ENCODE measurements around the gene CXCL16. TPM values are rescaled to one million over a fixed set of nuclear protein-coding genes. Genes with fewer than 3 reads are reported as not detected.

The CXCL16 gene
- total RNA-seq, 1 experiment from 2014 or later = 4.5 TPM

DNA sequence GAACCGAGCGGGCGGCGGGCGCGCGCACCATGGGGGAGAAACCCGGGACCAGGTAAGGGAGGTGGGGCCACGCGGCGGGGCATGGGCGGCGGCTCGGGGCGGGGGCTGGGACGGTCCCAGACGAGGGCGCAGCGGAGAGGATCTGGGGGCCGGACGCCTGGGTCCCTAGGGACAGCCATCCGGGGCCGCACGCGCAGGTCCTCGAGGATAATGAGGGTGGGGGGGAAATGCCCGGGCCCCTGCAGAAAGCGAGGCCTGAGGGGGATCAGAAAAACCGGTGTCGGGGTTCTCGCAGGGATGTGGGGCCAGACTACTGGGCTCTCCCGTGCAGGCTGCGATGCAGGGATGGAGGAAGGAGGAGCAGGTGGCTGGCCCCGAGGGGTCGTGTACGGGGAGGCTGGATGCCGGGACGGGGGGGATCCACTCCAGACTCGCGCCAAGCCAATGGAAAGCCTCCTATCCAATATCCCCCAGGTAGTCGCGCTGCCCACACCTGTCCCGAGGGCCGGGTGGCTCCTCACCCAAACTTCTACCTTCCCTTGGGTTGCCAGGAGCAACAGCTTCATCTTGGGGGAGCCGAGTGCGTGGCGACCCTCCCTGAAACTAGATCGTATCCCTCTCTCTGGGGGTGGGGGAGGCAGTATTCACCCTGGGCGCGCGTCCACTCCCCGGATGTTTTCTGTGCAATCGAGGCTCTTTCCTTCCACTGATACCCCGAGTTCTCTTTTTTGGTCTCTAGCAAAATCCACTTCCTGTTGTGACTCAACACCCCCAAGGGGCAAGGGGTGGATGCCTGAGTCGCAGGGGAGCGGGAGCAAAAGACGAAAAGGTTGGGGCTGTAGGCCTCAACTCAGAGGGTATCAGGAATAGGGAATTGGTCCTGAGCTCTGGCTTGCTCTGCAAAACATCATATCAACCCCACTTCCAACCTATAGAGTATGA is 28.8 kb downstream of the CXCL16 start:
- H3K27ac ChIP-seq (ENCODE audit: insufficient read length, low read depth, low read length) = no peak overlapping the region
- H3K23me2 ChIP-seq (ENCODE audit: insufficient read length, low read depth, low read length, poor library complexity, severe bottlenecking) = peaks cover 12% of the 10 kb centered on the region
- no peak overlapping the region for H2AFZ ChIP-seq (ENCODE audit: low read length)
- H3K79me2 ChIP-seq (ENCODE audit: insufficient read depth, low read length) = no peaks in the 10 kb centered on the region; the same call in 1 of the 2 replicates
- H2BK15ac ChIP-seq (ENCODE audit: low read depth, low read length) = no peak overlapping the region; the same call in 1 of the 2 replicates
- H3K4ac ChIP-seq (ENCODE audit: low read depth, low read length) = no peak overlapping the region
- no peaks in the 10 kb centered on the region for H3K9me3 ChIP-seq (ENCODE audit: control insufficient read depth, low read depth, low read length)
- no peak overlapping the region for H2BK20ac ChIP-seq (ENCODE audit: low read depth, low read length, poor library complexity, severe bottlenecking)
- H3K56ac ChIP-seq (ENCODE audit: insufficient read length, low read depth, low read length) = no peak overlapping the region
- no peak overlapping the region for H2BK5ac ChIP-seq (ENCODE audit: insufficient read length, low read length)
- TF ChIP-seq, protein P1, sequence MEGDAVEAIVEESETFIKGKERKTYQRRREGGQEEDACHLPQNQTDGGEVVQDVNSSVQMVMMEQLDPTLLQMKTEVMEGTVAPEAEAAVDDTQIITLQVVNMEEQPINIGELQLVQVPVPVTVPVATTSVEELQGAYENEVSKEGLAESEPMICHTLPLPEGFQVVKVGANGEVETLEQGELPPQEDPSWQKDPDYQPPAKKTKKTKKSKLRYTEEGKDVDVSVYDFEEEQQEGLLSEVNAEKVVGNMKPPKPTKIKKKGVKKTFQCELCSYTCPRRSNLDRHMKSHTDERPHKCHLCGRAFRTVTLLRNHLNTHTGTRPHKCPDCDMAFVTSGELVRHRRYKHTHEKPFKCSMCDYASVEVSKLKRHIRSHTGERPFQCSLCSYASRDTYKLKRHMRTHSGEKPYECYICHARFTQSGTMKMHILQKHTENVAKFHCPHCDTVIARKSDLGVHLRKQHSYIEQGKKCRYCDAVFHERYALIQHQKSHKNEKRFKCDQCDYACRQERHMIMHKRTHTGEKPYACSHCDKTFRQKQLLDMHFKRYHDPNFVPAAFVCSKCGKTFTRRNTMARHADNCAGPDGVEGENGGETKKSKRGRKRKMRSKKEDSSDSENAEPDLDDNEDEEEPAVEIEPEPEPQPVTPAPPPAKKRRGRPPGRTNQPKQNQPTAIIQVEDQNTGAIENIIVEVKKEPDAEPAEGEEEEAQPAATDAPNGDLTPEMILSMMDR (conservative IDR thresholded peaks at IDR 0.05) = no peak
- no peak overlapping the region for H2BK120ac ChIP-seq (ENCODE audit: low read depth, low read length, poor library complexity, severe bottlenecking)
- H4K5ac ChIP-seq (ENCODE audit: insufficient read length, low read depth, low read length) = no peak overlapping the region
- H3K4me2 ChIP-seq (ENCODE audit: insufficient read depth, insufficient read length, low read length) = peak overlapping the region; percentile 65
- no peak overlapping the region for H3K18ac ChIP-seq (ENCODE audit: insufficient read length, low read depth, low read length)
- no CpG with 5 or more reads among the region's 57 CpGs for WGBS (ENCODE audit: extremely low coverage, insufficient read length, low lambda C conversion rate)
- H2BK12ac ChIP-seq (ENCODE audit: insufficient read length, low read depth, low read length) = no peak overlapping the region
- H4K8ac ChIP-seq (replicated peaks; ENCODE audit: insufficient read length, low read depth, low read length) = no peak overlapping the region
- no peaks in the 10 kb centered on the region for H4K20me1 ChIP-seq (ENCODE audit: control insufficient read depth, insufficient read depth, insufficient read length)
- H3K27me3 ChIP-seq (ENCODE audit: insufficient read depth, low read length) = no peaks in the 10 kb centered on the region
- H3K79me1 ChIP-seq (ENCODE audit: insufficient read depth, low read depth, low read length, poor library complexity, severe bottlenecking) = no peaks in the 10 kb centered on the region
- DNase-seq = no peak
- H3K23ac ChIP-seq (ENCODE audit: insufficient read length, low read depth, low read length) = no peak overlapping the region
- H2AK5ac ChIP-seq (ENCODE audit: insufficient read length, low read length) = no peak overlapping the region
- peak overlapping the region; percentile 52 for H3K9ac ChIP-seq (ENCODE audit: extremely low read depth, insufficient read length, low read length)
- Mint-ChIP-seq H3K27ac (peak overlapping the region in 1 of 3 experiments; percentile 79; a peak in 1 of 7 replicates), H3K4me3 (peak overlapping the region; percentile 80 to 81), H3K36me3 (ENCODE audit: insufficient read depth in 1 of 3, low read depth in 3 of 3) (peaks cover 8 to 15% (median 14%) of the 10 kb centered on the region in 3 experiments; a peak in 6 of 7 replicates), H3K27me3 (ENCODE audit: low read depth) (peaks cover 6% of the 10 kb centered on the region), H3K9me3 (peaks cover 0 to 4% of the 10 kb centered on the region in 2 experiments; a peak in 3 of 5 replicates), H3K4me1 (peaks cover 20 to 28% of the 10 kb centered on the region in 2 experiments)
- H3K14ac ChIP-seq (ENCODE audit: insufficient read depth, low read length) = peak overlapping the region; percentile 69
- no peaks in the 10 kb centered on the region for H3K4me1 ChIP-seq (ENCODE audit: insufficient read depth, low read length)
- H4K91ac ChIP-seq (ENCODE audit: insufficient read length, low read depth, low read length) = no peak overlapping the region
- H3T11ph ChIP-seq (ENCODE audit: low read length) = no peak overlapping the region

All from H9 (cell line).